Activated T-helper 1 cell treated with Interleukin-2 at 50 U/mL for 16 hours (primary cell): ENCODE results near the gene ARHGAP42.
"Not testable (repeated sequence)": the region's sequence is repeated elsewhere in the genome, so short reads cannot be mapped to it uniquely, and the experiment has no call there.

Source experiments
- DNase-seq: peaks from one replicate; pipeline ENCODE4 v3.0.0-alpha.2; 2020; ENCODE audit warnings: low read depth

Gene ARHGAP42

GRCh38 chr11:100870138-100870537 is 183.1 kb downstream of the ARHGAP42 start:
- DNase-seq: no peak

- no peak for DNase-seq
Measured at GRCh38 chr11:100872951-100873740, 186.1 kb downstream of the ARHGAP42 start.

- no peak for DNase-seq
Measured at GRCh38 chr11:100874203-100874602, 187.1 kb downstream of the ARHGAP42 start.

GRCh38 chr11:100875521-100875869 is 188.4 kb downstream of the ARHGAP42 start:
- no peak for DNase-seq

- DNase-seq: no peak
Measured at GRCh38 chr11:100876815-100877520, 189.9 kb downstream of the ARHGAP42 start.

GRCh38 chr11:100878474-100878873 is 191.4 kb downstream of the ARHGAP42 start:
- no peak for DNase-seq

GRCh38 chr11:100882957-100883356 is 195.9 kb downstream of the ARHGAP42 start:
- DNase-seq: no peak

GRCh38 chr11:100883830-100884229 is 196.7 kb downstream of the ARHGAP42 start:
- DNase-seq: no peak

GRCh38 chr11:100887659-100888058 is 200.6 kb downstream of the ARHGAP42 start:
- no peak for DNase-seq

- DNase-seq: no peak
Measured at GRCh38 chr11:100888836-100889235, 201.7 kb downstream of the ARHGAP42 start.

- DNase-seq: no peak
Measured at GRCh38 chr11:100889758-100890157, 202.7 kb downstream of the ARHGAP42 start.

- DNase-seq: no peak
Measured at GRCh38 chr11:100890789-100891188, 203.7 kb downstream of the ARHGAP42 start.

- no peak for DNase-seq
Measured at GRCh38 chr11:100892886-100893285, 205.8 kb downstream of the ARHGAP42 start.

GRCh38 chr11:100895449-100895848 is 208.4 kb downstream of the ARHGAP42 start:
- DNase-seq: no peak

- not testable (repeated sequence) for DNase-seq
Measured at GRCh38 chr11:100895976-100896375, 208.9 kb downstream of the ARHGAP42 start.

- not testable (repeated sequence) for DNase-seq
Measured at GRCh38 chr11:100901471-100901870, 214.4 kb downstream of the ARHGAP42 start.

GRCh38 chr11:100902454-100903141 is 215.5 kb downstream of the ARHGAP42 start:
- no peak for DNase-seq

GRCh38 chr11:100903284-100903683 is 216.2 kb downstream of the ARHGAP42 start:
- no peak for DNase-seq

GRCh38 chr11:100905684-100906083 is 218.6 kb downstream of the ARHGAP42 start:
- DNase-seq: no peak

GRCh38 chr11:100908746-100909145 is 221.7 kb downstream of the ARHGAP42 start:
- DNase-seq: no peak

GRCh38 chr11:100910808-100911207 is 223.7 kb downstream of the ARHGAP42 start:
- DNase-seq: no peak

GRCh38 chr11:100914415-100915110 is 227.5 kb downstream of the ARHGAP42 start:
- DNase-seq: no peak
